ENCODE results near the gene ISCU.

Gene ISCU

DNA sequence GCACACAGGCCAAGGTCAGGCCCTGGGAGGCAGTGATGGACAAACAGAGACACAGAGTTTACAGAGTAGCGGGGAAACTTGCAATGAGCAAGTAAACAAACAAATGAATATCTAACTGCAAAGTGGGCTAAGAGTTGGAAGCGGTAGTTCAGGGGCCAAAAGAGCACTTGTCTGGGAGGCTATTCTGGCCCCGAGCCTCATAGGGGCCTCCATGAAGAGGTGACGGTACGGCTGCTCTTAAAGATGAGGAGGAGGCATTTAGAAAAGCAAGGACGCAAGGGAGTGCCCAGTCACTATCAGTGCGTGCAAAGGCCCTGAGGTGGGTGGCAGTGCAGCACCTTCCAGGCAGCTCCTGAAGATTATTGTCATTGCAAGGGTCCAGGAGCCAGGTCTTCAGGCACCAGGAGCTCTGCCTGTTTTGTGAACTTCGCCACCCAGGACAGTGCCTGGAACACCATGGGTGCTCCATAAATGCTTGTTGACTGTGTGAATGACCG is 39.9 kb downstream of the ISCU start:
- H3K4me3 ChIP-seq (ENCODE audit: low read length), result no peak overlapping the region
- no peak for DNase-seq (ENCODE audit: low read depth)
- TF ChIP-seq, protein P1, sequence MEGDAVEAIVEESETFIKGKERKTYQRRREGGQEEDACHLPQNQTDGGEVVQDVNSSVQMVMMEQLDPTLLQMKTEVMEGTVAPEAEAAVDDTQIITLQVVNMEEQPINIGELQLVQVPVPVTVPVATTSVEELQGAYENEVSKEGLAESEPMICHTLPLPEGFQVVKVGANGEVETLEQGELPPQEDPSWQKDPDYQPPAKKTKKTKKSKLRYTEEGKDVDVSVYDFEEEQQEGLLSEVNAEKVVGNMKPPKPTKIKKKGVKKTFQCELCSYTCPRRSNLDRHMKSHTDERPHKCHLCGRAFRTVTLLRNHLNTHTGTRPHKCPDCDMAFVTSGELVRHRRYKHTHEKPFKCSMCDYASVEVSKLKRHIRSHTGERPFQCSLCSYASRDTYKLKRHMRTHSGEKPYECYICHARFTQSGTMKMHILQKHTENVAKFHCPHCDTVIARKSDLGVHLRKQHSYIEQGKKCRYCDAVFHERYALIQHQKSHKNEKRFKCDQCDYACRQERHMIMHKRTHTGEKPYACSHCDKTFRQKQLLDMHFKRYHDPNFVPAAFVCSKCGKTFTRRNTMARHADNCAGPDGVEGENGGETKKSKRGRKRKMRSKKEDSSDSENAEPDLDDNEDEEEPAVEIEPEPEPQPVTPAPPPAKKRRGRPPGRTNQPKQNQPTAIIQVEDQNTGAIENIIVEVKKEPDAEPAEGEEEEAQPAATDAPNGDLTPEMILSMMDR (conservative IDR thresholded peaks at IDR 0.05; ENCODE audit: low read length), result no peak

DNA sequence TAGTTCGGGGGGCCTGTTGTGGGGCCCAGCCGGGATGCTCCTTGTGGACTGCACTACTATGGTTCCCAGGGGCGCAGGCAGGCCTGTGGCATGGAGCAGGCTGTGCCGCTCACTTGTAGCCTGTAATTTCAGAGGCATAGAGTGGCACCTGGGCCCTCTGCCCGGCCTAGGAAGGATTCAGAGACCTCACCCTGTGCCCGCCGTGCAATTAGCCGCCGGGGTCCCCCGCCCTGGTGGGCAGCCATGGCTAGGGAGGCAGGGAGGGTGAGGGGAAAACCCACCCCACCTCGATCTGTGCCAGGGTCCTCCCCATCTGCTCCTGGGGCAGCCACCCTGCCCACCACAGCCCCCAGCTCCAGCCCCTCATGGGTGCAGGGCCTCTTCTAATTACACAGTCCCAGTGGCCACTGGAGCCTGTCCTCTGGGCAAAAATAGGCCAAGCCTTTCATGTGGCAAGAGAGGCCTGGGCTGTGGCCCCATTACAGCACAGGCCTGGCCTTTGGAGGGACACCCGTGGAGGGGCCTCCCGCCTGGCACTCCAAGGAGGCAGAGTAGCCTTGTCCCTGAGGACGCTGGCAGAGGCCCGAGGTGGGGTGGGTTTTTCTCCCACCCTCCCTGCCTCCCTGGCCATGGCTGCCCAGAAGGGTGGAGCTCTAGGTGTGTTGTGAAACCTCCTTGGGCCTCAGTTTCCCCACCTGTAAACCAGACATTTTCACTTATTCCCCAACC is 40.7 kb downstream of the ISCU start:
- H3K4me3 ChIP-seq (ENCODE audit: low read length), result no peak overlapping the region
- no peak for DNase-seq (ENCODE audit: low read depth)
- TF ChIP-seq, protein P1 (conservative IDR thresholded peaks at IDR 0.05; ENCODE audit: low read length), result no peak

DNA sequence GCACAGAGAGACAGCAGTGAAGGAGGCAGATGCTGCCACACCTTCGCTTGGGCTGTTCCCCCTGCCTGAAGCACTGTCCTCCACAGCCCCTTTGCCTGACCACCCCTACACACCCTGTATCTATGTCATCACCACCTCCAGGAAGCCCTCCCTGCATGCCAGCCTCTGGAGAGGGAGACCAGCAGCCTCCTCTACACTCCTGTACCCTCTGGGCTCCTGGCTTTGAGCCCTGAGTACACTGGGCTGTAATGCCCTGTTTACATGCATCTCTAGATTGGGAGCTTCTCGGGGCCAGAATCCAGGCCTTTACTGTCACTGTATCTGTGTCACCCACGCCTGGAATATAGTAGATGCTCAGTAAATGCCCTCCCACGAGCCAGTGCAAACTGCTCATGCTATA is 41.3 kb downstream of the ISCU start:
- DNase-seq (ENCODE audit: low read depth), result no peak
- TF ChIP-seq, protein P1 (conservative IDR thresholded peaks at IDR 0.05; ENCODE audit: low read length), result no peak
- no peak overlapping the region for H3K4me3 ChIP-seq (ENCODE audit: low read length)

- no peak for DNase-seq (ENCODE audit: low read depth)
- no peak overlapping the region for H3K4me3 ChIP-seq (ENCODE audit: low read length)
- TF ChIP-seq, protein P1 (conservative IDR thresholded peaks at IDR 0.05; ENCODE audit: low read length), result no peak
Measured at GRCh38 chr12:108604208-108604941, 42.0 kb downstream of the ISCU start.

DNA sequence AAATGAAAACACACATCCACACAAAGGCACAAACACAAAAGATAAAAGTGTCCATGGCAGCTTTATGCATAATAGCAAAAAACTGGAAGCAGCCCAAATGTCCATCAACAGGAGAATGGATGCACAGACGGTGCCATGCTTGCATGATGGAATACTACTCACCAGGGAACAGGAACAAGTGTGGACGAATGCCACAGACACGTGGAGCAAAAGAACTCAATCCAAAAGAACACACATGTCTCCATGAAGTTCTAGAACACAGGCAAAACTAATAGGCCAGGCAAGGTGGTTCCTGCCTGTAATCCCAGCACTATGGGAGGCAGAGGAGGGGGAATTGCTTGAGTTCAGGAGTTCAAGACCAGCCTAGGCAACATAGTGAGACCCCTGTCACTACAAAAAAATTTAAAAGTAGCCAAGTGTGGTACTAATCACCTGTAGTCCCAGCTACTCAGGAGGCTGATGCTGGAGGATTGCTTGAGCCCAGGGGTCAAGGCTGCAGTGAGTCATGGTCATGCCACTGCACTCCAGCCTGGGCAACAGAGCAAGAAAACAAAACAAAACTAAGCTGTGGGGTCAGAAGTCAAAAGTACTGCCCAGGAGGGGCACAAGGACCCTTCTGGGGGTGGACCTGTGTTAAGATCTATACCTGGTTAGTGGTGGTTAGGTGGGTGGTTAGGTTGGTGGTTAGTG is 42.7 kb downstream of the ISCU start:
- H3K4me3 ChIP-seq (ENCODE audit: low read length), result no peak overlapping the region
- no peak for DNase-seq (ENCODE audit: low read depth)
- TF ChIP-seq, protein P1 (conservative IDR thresholded peaks at IDR 0.05; ENCODE audit: low read length), result no peak

- DNase-seq (ENCODE audit: low read depth), result no peak
- no peak overlapping the region for H3K4me3 ChIP-seq (ENCODE audit: low read length)
- TF ChIP-seq, protein P1 (conservative IDR thresholded peaks at IDR 0.05; ENCODE audit: low read length), result no peak
Measured at GRCh38 chr12:108605690-108606406, 43.5 kb downstream of the ISCU start.

Measured in AG10803 (cell line).